ENCODE results near the gene ZNF593OS. TPM values are rescaled to one million over a fixed set of nuclear protein-coding genes. Genes with fewer than 3 reads are reported as not detected.

Gene ZNF593OS
- polyA plus RNA-seq, 1 donor from 2014 or later, result 0.61 TPM

DNA sequence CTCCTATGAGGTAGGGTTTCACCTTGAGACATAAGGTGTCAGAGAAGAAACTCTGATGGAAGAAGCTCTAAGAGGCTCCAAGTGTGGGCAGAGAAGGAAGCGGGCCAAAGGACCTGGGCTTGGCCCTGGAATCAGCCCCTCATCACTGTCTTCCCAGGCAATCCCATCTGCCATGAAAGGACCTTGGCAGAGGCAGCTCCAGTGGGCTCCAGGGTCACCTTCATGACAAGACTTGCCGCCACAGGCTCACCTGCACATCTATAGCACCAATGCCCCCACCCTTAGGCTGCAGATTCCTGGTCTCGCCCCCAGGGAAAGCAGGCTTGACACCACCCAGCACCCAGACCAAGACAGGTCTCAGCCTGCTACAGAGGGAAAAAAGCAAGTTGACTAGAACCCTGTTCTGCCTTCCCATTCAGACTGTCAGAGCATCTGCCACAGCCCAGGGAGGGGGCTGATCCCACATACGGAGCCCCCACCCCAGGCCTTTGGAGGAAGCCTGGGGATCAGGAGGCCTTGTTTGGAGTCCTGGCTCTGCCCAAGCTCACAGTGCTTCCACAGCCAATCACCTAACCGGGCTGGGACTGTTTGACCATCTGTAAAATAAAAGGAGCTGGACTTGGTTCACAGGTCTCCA is 13.2 kb downstream of the ZNF593OS start:
- H3K27ac Mint-ChIP-seq, result peak overlapping the region in 1 of 3 donors; percentile 23
- H3K36me3 Mint-ChIP-seq, result peaks cover 2% of the 10 kb centered on the region
- peaks cover 38% of the 10 kb centered on the region for H3K27me3 Mint-ChIP-seq
- H3K9me3 Mint-ChIP-seq, result no peaks in the 10 kb centered on the region
- no peak overlapping the region for H3K4me3 Mint-ChIP-seq
- peaks cover 0 to 3% (median 2%) of the 10 kb centered on the region in 3 donors for H3K4me1 Mint-ChIP-seq

DNA sequence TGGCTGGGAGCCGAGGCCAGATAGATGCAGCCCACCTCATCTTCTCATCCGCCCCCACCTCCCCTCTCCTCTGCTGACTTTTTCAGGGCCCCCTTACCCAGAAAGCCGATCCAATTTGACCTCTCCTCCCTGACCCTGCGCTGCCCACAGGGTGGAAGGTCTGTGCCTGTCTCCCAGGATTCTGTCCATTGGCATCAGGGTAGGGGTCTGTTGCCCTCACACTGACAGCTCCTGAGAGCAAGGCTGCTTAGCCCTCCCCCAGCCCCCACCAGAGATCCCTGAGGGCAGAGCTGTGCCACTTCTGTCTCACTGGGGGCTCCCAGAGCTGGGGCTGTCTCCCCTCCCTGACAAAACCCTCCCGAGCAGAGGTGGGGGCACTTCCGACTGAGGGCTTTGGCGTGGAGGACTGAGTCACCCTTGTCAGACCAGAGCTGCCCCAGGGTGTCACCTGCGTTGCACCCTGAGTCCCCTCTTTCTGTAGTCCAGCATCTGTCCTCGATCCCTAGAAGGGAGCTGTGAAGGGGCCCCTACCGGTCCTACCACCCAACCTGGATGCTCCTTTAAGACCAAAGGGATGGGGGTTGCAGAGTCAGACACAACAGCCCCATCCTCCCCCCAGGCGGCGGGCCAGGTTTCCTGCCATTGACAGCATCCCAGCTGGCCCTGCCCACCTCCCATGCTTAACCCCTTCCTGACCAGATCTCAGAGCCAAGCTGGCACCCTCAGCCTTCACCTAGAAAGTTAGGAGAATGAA is 15.2 kb downstream of the ZNF593OS start:
- H3K4me1 Mint-ChIP-seq, result no peaks in the 10 kb centered on the region
- no peaks in the 10 kb centered on the region for H3K9me3 Mint-ChIP-seq
- no peak overlapping the region for H3K27ac Mint-ChIP-seq
- no peak overlapping the region for H3K4me3 Mint-ChIP-seq
- peaks cover 35% of the 10 kb centered on the region for H3K27me3 Mint-ChIP-seq
- H3K36me3 Mint-ChIP-seq, result peaks cover 2% of the 10 kb centered on the region

DNA sequence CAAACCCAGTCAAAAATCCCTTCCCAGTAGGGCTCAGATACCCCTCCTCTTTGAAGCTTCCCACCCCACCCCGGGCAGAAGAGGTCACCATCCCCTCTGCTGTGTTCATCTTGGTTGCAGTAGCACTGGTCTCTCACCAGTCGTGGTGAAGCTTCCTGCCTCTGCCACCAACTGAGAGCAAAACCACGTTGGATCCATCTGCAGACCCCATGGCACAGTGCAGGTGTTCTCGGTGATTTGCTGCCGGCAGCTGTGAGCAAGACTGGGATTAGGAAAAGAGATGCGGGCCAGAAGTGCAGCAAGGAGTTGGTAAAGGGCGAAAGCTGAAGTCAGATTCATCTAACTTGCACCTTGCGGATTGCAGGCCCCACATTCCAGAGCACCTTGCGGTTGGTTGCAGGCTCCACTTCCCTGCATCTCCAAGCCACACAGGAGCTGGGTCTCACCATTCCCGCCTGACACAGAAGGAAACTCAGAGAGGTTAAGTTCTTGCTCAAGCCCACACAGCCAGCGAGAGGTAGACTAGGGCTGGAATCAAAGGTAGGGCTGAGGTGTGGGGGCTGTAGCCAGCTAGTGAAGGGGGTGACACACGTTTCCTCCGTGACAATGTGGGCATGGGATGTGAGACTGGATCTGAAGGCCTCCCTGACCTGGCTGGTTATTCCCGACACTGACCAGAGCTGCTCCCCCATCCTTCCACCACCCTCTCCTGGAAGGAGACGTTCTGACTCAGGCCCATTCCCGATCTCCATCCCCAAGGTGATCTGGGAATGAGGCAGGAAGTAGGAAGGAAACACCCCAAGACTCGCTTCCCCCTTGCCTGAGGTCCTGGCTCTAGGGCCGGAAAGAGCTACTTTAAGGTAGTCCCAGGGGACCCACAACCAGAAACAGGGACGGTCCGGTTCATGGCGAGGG is 16.0 kb downstream of the ZNF593OS start:
- Mint-ChIP-seq H3K4me1 (no peaks in the 10 kb centered on the region), H3K36me3 (peaks cover 2% of the 10 kb centered on the region), H3K27ac (no peak overlapping the region), H3K27me3 (peaks cover 33% of the 10 kb centered on the region), H3K9me3 (no peaks in the 10 kb centered on the region), H3K4me3 (peak overlapping the region in 1 of 4 donors; percentile 58)

DNA sequence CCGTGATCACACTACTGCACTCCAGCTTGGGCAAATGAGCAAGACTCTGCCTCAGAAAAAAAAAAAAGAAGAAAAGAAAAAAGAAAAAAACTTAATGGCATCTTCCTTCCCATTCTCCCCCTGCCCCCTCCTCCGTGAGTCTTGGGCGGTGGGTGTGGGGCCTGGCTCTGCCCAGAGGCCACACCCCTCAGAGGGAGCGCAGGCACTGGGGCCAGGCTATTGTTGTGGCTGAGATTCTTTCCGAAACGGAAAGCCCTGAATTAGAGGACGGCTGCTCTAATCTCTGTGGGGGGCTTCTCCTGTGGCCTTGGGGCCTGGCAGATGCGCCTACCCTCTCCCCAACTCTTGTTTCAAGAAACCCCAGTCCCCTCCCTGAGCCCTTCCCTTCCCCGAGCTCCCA is 16.9 kb downstream of the ZNF593OS start:
- peaks cover 30% of the 10 kb centered on the region for H3K27me3 Mint-ChIP-seq
- H3K4me1 Mint-ChIP-seq, result no peaks in the 10 kb centered on the region
- no peaks in the 10 kb centered on the region for H3K9me3 Mint-ChIP-seq
- peaks cover 2% of the 10 kb centered on the region for H3K36me3 Mint-ChIP-seq
- H3K4me3 Mint-ChIP-seq, result no peak overlapping the region
- no peak overlapping the region for H3K27ac Mint-ChIP-seq

DNA sequence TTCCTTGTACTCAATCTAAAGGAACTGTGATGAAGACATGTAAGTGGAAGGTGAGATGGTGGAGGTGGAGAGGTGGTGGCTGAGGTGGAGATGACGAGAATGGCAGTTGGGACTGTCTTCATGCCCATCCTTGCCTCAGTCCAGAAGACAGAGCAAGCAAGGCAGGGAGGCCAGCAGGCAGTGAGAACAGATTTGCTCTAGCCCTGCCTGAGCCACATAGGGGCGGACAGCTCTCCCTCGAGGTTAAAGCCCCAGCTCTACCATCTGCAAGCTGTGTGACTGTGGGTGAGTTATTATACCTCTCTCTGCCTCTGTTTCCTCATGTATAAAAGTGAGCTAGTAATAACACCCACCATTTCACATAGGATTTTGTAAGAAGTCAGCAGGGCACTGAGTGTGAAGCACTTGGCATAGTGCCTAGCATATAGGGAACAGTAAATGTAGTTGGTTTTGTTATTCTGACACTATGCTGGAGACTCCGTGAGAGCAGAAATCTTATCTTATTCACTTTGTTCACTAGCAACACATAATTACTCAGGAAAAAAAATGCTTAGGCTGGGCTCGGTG is 17.6 kb downstream of the ZNF593OS start:
- Mint-ChIP-seq H3K27me3 (peaks cover 29% of the 10 kb centered on the region), H3K27ac (peak overlapping the region in 1 of 3 donors; percentile 59), H3K4me1 (no peaks in the 10 kb centered on the region), H3K9me3 (no peaks in the 10 kb centered on the region), H3K36me3 (peaks cover 2% of the 10 kb centered on the region), H3K4me3 (peak overlapping the region in 1 of 4 donors; percentile 10)

DNA sequence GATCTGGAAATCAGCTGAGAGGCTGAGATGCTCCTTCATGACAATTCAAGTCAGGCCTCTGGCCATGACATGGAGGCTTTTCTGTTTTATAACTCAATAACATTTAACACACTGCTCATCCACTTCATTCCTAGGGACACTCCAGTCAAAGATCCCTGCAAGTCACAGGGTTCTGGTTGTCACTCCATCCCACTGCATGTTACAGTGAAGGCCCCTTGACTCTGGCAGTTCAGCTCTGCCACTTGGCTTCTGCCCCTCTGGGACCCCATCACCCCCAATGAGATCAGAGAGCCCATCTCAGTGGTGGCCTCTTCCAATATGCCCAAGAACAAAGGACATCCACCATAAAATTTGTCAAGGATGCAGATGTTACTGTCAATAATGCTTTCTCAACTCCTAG is 22.7 kb downstream of the ZNF593OS start:
- peaks cover 2 to 5% (median 3%) of the 10 kb centered on the region in 3 donors for H3K4me1 Mint-ChIP-seq
- H3K27ac Mint-ChIP-seq, result no peak overlapping the region
- no peaks in the 10 kb centered on the region for H3K36me3 Mint-ChIP-seq
- H3K27me3 Mint-ChIP-seq, result peaks cover 21% of the 10 kb centered on the region
- H3K9me3 Mint-ChIP-seq, result no peaks in the 10 kb centered on the region
- no peak overlapping the region for H3K4me3 Mint-ChIP-seq

DNA sequence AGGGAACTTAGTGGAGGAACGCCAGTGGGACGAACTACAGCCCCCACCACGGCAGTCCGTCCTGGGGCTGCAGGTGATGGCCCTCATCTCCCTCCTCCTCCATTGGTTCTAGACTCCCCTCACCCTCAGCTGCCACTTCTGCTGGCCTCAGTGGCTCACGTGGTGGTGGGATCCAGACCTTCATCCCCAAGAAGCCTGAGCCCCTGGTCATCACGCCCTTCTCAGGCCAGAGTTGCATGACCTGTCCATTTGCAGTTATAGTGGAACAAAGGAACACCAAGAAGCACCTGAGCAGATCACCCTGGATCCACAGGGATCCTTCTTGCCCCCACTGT is 25.7 kb downstream of the ZNF593OS start:
- no peaks in the 10 kb centered on the region for H3K9me3 Mint-ChIP-seq
- no peaks in the 10 kb centered on the region for H3K36me3 Mint-ChIP-seq
- H3K27ac Mint-ChIP-seq, result no peak overlapping the region
- H3K27me3 Mint-ChIP-seq, result peaks cover 20% of the 10 kb centered on the region
- peaks cover 2 to 5% (median 3%) of the 10 kb centered on the region in 3 donors for H3K4me1 Mint-ChIP-seq
- H3K4me3 Mint-ChIP-seq, result no peak overlapping the region

DNA sequence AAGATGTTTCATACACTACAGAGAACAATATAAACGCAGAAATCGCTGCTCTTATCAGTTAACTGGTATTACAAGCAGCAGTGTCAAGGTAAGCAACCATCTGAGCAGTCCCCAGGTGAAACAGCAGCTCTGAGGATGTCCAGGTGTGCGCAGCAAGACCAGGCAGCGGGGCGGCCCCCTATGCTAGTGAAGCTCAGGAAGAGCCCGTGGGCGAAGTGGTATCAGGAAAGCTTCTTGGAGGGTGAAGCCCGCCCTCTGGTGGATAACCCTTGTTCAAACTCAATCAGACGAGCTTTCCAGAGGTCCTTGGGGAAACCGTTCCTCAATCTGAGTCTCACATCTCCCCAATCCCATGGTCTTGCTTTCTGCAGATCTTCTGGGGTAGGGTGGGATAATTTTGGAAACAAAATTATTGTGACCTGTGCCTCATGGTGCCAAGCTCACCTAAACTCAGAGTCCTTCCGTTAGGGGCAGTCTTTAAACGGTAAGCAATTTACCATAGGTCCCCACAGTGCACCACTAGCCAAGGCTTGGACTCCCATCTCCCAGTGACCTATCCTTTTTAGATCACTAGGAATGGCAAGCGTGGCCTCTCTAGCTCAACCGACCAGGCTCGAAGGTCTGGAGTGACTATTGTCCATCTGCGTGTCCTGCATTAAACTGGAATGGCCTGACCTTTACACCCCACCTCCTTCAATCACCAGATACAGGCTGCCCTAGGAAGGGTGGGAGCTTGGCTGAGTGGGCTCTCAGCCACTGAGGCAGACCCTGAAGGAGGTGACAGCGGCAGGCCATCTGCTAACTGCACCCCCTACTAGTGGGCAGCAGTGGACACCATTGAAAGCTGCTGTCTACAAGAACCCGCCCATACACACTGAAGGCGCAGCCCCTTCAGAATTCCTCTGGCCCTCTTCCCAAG is 26.3 kb downstream of the ZNF593OS start:
- H3K27ac Mint-ChIP-seq, result no peak overlapping the region
- H3K4me3 Mint-ChIP-seq, result peak overlapping the region in 1 of 4 donors; percentile 58
- H3K9me3 Mint-ChIP-seq, result no peaks in the 10 kb centered on the region
- peaks cover 20% of the 10 kb centered on the region for H3K27me3 Mint-ChIP-seq
- peaks cover 2 to 5% (median 3%) of the 10 kb centered on the region in 3 donors for H3K4me1 Mint-ChIP-seq
- no peaks in the 10 kb centered on the region for H3K36me3 Mint-ChIP-seq

DNA sequence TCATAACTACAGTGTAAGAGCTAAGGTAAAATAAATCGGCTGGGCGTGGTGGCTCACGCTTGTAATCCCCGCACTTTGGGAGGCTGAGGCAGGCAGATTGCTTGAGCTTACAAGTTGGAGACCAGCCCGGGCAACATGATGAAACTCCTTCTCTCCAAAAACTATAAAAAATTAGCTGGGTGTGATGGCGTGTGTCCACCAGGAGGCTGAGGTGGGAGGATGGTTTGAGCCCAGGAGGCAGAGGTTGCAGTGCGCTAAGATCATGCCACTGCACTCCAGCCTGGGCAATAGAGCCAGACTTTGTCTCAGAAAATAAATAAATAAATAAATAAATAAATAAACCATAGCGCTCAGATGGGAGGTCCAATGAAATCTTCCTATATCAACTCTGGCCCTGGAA is 29.5 kb downstream of the ZNF593OS start:
- Mint-ChIP-seq H3K36me3 (no peaks in the 10 kb centered on the region), H3K9me3 (no peaks in the 10 kb centered on the region), H3K4me3 (no peak overlapping the region), H3K4me1 (peaks cover 2 to 5% (median 3%) of the 10 kb centered on the region in 3 donors), H3K27me3 (peaks cover 8% of the 10 kb centered on the region), H3K27ac (no peak overlapping the region)

DNA sequence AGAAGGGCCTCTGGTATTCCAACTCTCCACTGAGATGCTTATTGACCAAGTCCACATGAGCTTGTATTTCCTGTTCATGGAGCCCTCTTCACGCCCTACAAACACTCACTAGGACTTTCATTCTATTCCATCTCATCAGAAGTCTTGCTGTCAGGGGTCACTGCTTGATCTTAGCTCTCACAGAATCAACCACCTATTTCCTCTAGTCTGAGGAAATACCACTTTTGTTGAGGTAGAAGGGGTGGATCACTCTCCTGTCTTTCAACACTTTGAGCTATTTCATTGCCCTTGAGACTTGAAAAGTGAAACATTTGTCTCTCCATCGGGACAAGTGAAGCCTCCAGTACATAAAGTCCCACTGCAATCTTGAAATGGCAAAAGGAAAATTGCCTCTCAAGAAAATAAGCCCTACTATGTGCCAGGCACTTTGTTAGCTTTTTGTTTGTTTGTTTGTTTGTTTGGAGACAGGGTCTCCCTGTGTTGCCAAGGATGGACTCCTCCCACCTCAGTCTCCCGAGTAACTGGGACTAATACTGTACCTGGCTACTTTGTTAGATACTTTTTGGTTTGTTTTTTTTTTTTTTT is 32.6 kb downstream of the ZNF593OS start:
- Mint-ChIP-seq H3K4me1 (no peaks in the 10 kb centered on the region), H3K27ac (no peak overlapping the region), H3K4me3 (no peak overlapping the region), H3K36me3 (no peaks in the 10 kb centered on the region), H3K27me3 (no peaks in the 10 kb centered on the region), H3K9me3 (no peaks in the 10 kb centered on the region)

DNA sequence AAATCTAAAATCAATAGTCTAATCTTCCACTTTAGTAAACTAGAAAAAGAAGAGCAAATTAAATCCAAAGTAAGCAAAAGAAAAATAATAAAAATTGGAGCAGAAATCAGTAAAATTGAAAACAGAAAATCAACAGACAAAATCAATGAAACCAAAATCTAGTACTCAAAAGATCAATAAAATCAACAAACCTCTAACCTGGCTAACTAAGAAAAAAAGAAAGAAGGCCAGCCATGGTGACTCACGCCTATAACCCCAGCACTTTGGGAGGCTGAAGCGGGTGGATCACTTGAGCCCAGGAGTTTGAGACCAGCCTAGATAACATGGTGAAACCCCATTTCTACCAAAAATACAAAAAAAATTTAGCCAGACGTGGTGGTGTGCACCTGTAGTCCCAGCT is 37.2 kb downstream of the ZNF593OS start:
- Mint-ChIP-seq H3K9me3 (peaks cover 0 to 3% (median 0%) of the 10 kb centered on the region in 3 donors), H3K4me1 (peaks cover 0 to 2% (median 0%) of the 10 kb centered on the region in 3 donors), H3K27ac (no peak overlapping the region), H3K4me3 (no peak overlapping the region), H3K36me3 (no peaks in the 10 kb centered on the region), H3K27me3 (peaks cover 3% of the 10 kb centered on the region)

DNA sequence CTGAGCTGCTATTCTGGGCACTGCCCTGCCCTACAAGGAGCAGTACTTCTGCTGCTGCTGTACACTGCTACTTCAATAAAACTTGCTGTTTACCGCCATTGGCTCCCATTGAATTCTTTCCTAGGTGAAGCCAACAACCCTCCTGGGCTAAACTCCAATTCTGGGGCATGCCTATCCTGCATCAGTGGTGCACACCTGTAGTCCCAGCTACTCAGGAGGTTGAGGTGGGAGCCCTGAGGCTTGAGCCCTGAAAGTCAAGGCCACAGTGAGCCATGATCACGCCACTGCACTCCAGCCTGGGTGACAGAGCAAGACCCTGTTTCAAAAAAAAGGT is 38.8 kb downstream of the ZNF593OS start:
- H3K27me3 Mint-ChIP-seq, result peaks cover 5% of the 10 kb centered on the region
- no peaks in the 10 kb centered on the region for H3K36me3 Mint-ChIP-seq
- H3K9me3 Mint-ChIP-seq, result peaks cover 0 to 3% (median 0%) of the 10 kb centered on the region in 3 donors
- no peak overlapping the region for H3K4me3 Mint-ChIP-seq
- peaks cover 0 to 2% (median 0%) of the 10 kb centered on the region in 3 donors for H3K4me1 Mint-ChIP-seq
- H3K27ac Mint-ChIP-seq, result peak overlapping the region in 1 of 3 donors; percentile 57

DNA sequence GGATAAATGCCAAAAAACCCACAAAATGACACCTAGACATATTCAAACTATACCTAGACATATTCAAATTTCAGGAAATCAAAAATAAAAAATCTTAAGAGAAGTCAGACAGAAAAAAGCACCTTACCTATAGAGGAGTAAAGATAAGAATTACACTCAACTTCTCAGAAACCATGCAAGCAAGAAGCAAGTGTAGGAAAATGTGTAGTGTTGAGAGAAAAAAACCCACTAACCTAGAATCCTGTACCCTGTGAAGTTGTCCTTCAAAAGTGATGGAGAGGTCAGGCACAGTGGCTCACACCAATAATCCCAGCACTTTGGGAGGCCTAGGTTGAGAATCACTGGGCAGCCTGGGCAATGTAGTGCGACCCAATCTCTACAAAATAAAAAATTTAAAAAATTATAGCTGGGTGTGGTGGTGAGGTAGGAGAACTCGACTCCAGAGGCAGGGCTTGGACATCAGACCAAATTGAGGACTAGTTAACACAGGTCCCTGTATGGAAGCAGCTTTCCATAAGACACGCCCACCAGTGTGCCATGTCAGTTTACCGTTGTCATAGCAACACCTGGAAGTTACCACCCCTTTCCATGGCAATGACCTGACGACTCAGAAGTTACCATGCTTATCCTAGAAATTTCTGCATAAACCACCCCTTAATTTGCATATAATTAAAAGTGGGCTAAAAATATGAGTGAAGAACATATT is 39.4 kb downstream of the ZNF593OS start:
- Mint-ChIP-seq H3K4me1 (peaks cover 0 to 2% (median 2%) of the 10 kb centered on the region in 3 donors), H3K27ac (no peak overlapping the region), H3K27me3 (peaks cover 7% of the 10 kb centered on the region), H3K36me3 (no peaks in the 10 kb centered on the region), H3K9me3 (peaks cover 0 to 3% (median 0%) of the 10 kb centered on the region in 3 donors), H3K4me3 (no peak overlapping the region)

All from IgD-negative memory B cell (primary cell).